ENCODE data around the gene CEP55. TPM values are rescaled to one million over a fixed set of nuclear protein-coding genes. Genes with fewer than 3 reads are reported as not detected.
"Not testable (repeated sequence)": the region's sequence is repeated elsewhere in the genome, so short reads cannot be mapped to it uniquely, and the experiment has no call there.

The CEP55 gene
- total RNA-seq, 2 donors from 2014 or later = 0.48 to 1.1 TPM

GRCh38 chr10:93467635-93468034 is 28.8 kb upstream of the CEP55 start:
- DNase-seq (ENCODE audit: low spot score); intact Hi-C loops (cut with DNase I): not testable (repeated sequence)

- intact Hi-C loops (cut with DNase I) = no loop called here
- DNase-seq (ENCODE audit: low spot score) = no peak
Measured at GRCh38 chr10:93468461-93469213, 27.8 kb upstream of the CEP55 start.

- no peak for DNase-seq (ENCODE audit: low spot score)
- intact Hi-C loops (cut with DNase I) = no loop called here
Measured at GRCh38 chr10:93469454-93469853, 27.0 kb upstream of the CEP55 start.

GRCh38 chr10:93471110-93471651 is 25.2 kb upstream of the CEP55 start:
- DNase-seq (ENCODE audit: low spot score) = no peak
- intact Hi-C loops (cut with DNase I) = loop anchor here in 1 of 2 donors (10.0 kb wide), 1 partner anchor 46 kb away; no protein-coding TSS in a partner anchor

- intact Hi-C loops (cut with DNase I) = loop anchor here in 1 of 2 donors (10.0 kb wide), 1 partner anchor 48 kb away; no protein-coding TSS in a partner anchor
Measured at GRCh38 chr10:93473161-93473560, 23.3 kb upstream of the CEP55 start.

GRCh38 chr10:93473804-93474472 is 22.5 kb upstream of the CEP55 start:
- DNase-seq (ENCODE audit: low spot score) = no peak
- intact Hi-C loops (cut with DNase I) = loop anchor here in 1 of 2 donors (10.0 kb wide), 1 partner anchor 49 kb away; no protein-coding TSS in a partner anchor

More at GRCh38 chr10:93473161-93473560, 23.3 kb upstream of the CEP55 start:
- DNase-seq (ENCODE audit: low spot score) = no peak

- intact Hi-C loops (cut with DNase I) = loop anchor here (5.0 to 10.0 kb wide), 2 partner anchors 38 to 50 kb away; no protein-coding TSS in a partner anchor
- DNase-seq (ENCODE audit: low spot score) = no peak
Measured at GRCh38 chr10:93475227-93475626, 21.2 kb upstream of the CEP55 start.

- intact Hi-C loops (cut with DNase I) = loop anchor here (5.0 to 10.0 kb wide), 2 partner anchors 39 to 51 kb away; no protein-coding TSS in a partner anchor
- no peak for DNase-seq (ENCODE audit: low spot score)
Measured at GRCh38 chr10:93475871-93476270, 20.5 kb upstream of the CEP55 start.

GRCh38 chr10:93476756-93477155 is 19.7 kb upstream of the CEP55 start:
- no peak for DNase-seq (ENCODE audit: low spot score)
- intact Hi-C loops (cut with DNase I) = loop anchor here (5.0 to 10.0 kb wide), 2 partner anchors 39 to 52 kb away; no protein-coding TSS in a partner anchor

GRCh38 chr10:93478873-93479272 is 17.5 kb upstream of the CEP55 start:
- intact Hi-C loops (cut with DNase I) = loop anchor here (5.0 to 10.0 kb wide), 2 partner anchors 42 to 54 kb away; no protein-coding TSS in a partner anchor
- no peak for DNase-seq (ENCODE audit: low spot score)

GRCh38 chr10:93481637-93482144 is 14.7 kb upstream of the CEP55 start:
- intact Hi-C loops (cut with DNase I) = loop anchor here (2.0 kb wide), 2 partner anchors 105 to 107 kb away; no protein-coding TSS in a partner anchor
- DNase-seq (ENCODE audit: low spot score) = no peak

GRCh38 chr10:93482145-93482834 is 14.1 kb upstream of the CEP55 start, which contains the start of gene MYOF:
Gene MYOF (minus strand): TSS chr10:93482334. CDS start chr10:93482194, 140 bp downstream.
- intact Hi-C loops (cut with DNase I) = loop anchor here in 1 of 2 donors (2.0 kb wide), 1 partner anchor 105 kb away; no protein-coding TSS in a partner anchor
- DNase-seq (ENCODE audit: low spot score) = peak; percentile 86

GRCh38 chr10:93485690-93486089 is 10.7 kb upstream of the CEP55 start:
- DNase-seq (ENCODE audit: low spot score) = no peak
- intact Hi-C loops (cut with DNase I) = no loop called here

- no peak for DNase-seq (ENCODE audit: low spot score)
- intact Hi-C loops (cut with DNase I) = no loop called here
Measured at GRCh38 chr10:93488956-93489528, 7.4 kb upstream of the CEP55 start.

GRCh38 chr10:93491602-93492121 is 4.8 kb upstream of the CEP55 start:
- no peak for DNase-seq (ENCODE audit: low spot score)
- intact Hi-C loops (cut with DNase I) = no loop called here

GRCh38 chr10:93493162-93493561 is 3.2 kb upstream of the CEP55 start:
- no peak for DNase-seq (ENCODE audit: low spot score)
- intact Hi-C loops (cut with DNase I) = no loop called here

GRCh38 chr10:93494494-93494893 is 1.9 kb upstream of the CEP55 start:
- no peak for DNase-seq (ENCODE audit: low spot score)
- intact Hi-C loops (cut with DNase I) = no loop called here

- DNase-seq (ENCODE audit: low spot score) = no peak
- intact Hi-C loops (cut with DNase I) = no loop called here
Measured at GRCh38 chr10:93495654-93496321, 624 bp upstream of the CEP55 start.
